Measurements from ENCODE around the gene BRAT1.
"Not testable (repeated sequence)": the region's sequence is repeated elsewhere in the genome, so short reads cannot be mapped to it uniquely, and the experiment has no call there.

Gene BRAT1

DNA sequence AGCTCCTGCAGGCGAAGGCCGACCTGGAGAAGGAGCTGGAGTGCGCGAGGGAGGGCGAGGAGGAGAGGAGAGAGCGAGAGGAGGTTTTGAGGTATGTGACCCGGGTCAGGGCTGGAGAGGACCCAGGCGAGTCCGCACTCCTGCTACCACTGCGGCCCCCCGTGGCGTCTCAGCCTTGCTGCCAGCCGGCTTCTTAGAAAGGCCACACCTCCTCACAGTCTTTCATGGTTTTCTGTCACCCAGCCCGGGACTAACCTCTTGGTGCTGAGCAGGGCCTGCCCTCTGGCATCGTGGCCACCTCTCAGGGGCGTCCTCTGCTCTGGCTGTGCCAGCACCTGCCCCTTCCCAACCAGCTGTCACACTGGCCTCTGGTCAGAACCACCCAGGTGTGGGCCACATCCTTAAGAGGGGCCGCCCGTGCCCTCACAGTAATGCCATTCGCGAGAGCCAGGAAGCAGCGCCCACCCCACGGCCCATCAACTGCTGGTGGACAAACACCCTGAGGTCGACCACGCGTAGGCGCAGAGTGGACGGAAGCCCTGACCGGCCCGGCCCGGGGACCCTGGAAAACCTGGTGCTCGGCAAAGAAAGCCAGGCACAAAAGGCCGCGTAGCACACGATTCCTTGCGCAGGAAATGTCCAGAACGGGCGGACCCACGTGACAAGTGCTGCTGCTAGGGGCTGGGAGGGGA, 37.9 kb upstream of the BRAT1 start:
- TF ChIP-seq POLR2A (IDR thresholded peaks at IDR 0.05; ENCODE audit: low read length), result no peak
- no peak for TF ChIP-seq GATA1 (IDR thresholded peaks at IDR 0.05; ENCODE audit: low read depth, low read length)
- DNase-seq, result no peak

DNA sequence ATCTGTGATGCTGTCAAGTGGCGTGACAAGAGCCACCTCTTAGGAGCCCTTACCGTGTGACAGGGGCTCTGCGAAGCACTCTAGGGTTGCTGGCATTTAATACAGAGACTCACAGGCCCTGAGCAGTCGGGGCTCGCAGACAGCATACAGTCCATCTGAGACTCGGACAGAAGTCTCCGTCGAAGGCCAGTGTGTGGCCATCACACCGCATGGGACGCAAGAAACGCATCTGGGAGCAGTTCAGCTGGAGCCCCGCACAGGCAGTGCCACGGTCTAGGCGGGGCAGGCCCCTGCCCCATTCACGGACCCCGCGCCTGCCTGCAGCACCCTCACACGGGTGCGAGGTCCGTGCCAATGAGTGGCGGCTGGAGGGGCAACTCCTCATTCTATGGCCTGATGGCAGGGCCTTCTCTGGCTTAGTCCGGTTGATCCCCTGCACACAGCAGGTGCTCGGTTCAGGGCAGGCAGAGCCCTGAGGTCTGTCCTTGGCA, 37.1 kb upstream of the BRAT1 start:
- no peak for TF ChIP-seq POLR2A (IDR thresholded peaks at IDR 0.05; ENCODE audit: low read length)
- no peak for TF ChIP-seq GATA1 (IDR thresholded peaks at IDR 0.05; ENCODE audit: low read depth, low read length)

DNA sequence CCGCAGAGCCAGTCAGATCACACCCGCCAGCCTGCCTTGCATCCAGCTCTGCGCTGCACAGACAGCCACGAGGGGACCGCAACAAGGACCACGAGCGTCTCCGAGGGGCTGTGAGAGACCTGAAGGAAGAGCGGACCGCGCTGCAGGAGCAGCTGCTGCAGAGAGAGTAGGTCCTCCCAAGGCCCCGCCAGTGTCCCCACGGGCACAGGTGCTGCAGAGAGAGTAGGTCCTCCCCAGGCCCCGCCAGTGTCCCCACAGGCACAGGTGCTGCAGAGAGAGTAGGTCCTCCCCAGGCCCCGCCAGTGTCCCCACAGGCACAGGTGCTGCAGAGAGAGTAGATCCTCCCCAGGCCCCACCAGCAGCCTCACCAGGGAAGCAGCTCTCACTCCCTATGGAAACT, 34.6 kb upstream of the BRAT1 start:
- DNase-seq, result not testable (repeated sequence)

More for the DNA sequence above, 37.1 kb upstream of the BRAT1 start:
- DNase-seq, result no peak

DNA sequence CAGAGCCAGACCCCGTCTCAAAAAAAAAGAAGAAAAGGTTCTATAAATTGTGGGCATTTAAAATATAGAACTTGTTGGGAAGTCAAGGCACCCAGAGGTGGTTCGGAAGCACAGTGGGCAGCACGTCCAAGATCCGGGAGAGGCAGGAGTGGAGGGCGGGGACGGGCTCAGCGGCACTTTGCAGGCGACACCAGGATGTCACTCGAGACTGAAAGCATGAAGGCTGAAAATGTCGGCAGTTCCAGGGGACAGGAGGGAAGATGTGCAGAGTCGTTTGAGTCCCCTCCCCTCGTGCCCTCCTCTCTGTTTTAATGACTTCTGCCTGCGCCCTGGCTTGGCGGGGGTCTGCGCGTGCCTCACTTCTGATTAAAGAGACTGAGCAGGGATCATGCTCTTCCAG, 34.0 kb upstream of the BRAT1 start:
- no peak for DNase-seq

DNA sequence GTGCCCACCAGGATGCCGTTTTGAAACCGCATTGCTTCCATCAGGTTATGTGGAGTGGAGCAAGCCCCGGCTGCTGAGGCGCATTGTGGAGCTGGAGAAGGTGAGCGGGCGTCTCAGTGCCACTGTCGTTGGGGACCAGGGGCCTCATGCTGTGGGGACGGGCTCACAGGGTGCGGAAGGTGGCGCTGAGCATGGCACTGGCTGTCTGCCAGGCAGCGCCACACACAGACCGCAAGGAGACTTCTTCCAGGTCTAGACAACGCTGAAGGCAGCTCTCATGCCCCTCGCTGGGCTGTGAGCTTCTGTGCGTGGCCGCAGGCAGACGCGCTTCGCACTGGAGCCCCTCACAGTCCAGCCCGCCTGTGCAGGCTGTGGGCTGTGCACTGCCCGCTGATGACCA, 32.5 kb upstream of the BRAT1 start:
- no peak for TF ChIP-seq POLR2A (IDR thresholded peaks at IDR 0.05; ENCODE audit: low read length)
- no peak for TF ChIP-seq GATA1 (IDR thresholded peaks at IDR 0.05; ENCODE audit: low read depth, low read length)
- DNase-seq, result no peak

More for the DNA sequence above, 34.0 kb upstream of the BRAT1 start:
- TF ChIP-seq POLR2A (IDR thresholded peaks at IDR 0.05; ENCODE audit: low read length) (no peak), GATA1 (IDR thresholded peaks at IDR 0.05; ENCODE audit: low read depth, low read length) (no peak)

DNA sequence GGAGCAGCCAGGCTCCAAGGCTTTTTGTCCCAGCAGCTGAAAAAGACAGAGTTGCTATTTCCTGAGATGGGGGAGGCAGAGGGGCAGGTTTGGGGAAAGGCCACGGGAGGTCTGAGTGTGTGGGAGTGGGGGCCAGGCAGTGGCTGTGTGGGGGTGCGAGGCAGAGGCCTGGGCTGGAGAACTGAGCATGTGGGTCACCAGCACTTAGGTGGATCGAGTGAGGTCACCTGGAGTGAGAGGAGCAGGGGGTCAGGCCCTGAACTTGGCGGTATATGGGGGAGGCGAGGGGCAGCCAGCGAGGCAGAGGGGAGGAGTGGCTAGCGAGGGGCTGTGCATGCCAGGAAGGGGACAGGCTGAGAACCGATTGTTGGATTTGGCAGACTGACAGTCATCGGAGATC, 31.8 kb upstream of the BRAT1 start:
- no peak for DNase-seq
- no peak for TF ChIP-seq POLR2A (IDR thresholded peaks at IDR 0.05; ENCODE audit: low read length)
- no peak for TF ChIP-seq GATA1 (IDR thresholded peaks at IDR 0.05; ENCODE audit: low read depth, low read length)

DNA sequence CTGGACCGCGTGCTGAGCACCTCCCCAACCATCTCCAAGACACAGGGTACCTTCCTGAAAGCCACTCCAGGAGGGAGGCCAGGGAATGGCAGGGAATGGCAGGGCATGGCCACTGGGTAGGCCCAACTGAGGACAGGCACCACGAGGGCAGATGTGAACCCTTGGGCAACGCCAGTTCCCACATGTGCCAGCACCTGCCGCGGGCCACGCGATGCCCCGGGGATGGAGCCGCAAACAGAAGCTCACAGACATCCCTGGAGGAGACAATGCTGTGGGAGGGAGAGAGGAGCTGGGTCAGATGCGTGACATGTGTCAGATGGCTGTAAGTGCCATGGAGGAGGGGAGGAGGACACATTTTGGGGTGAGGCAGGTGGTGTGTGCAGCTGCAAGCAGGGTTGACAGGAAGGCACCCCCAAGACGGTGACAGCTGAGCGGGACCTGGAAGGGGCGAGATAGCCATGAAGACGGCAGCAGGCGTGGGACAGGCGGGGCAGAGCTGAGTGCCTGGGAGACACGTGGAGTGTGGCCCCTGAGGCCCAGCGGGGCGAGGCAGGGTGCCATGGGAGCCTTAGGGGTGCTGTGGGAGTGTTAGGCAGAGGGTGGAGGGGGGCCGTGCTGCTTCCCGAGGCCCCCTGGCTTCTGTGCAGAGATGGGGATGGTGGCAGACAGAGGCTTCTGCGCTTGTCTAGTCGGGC, 31.1 kb upstream of the BRAT1 start:
- no peak for DNase-seq
- TF ChIP-seq POLR2A (IDR thresholded peaks at IDR 0.05; ENCODE audit: low read length) (no peak), GATA1 (IDR thresholded peaks at IDR 0.05; ENCODE audit: low read depth, low read length) (no peak)

DNA sequence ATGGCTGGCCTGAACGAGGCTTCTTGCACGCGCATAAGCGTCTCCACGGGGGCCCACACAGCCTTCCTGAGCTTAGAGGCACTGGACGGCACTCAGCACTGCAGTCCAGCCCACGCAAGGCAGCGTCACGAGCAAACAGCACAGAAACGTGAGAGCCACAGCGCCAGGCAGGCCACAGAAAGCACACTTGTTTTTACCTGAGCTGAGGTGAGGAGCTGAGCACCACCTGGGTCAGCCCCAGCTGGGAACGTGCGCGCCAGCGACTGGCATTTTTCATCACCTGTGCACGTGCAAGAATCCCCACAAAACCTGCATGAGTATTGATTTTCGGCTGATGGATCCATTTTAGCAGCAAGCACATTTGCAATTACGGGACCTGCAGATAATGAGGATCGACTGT, 30.1 kb upstream of the BRAT1 start:
- TF ChIP-seq GATA1 (IDR thresholded peaks at IDR 0.05; ENCODE audit: low read depth, low read length) (no peak), POLR2A (IDR thresholded peaks at IDR 0.05; ENCODE audit: low read length) (no peak)
- DNase-seq, result no peak

DNA sequence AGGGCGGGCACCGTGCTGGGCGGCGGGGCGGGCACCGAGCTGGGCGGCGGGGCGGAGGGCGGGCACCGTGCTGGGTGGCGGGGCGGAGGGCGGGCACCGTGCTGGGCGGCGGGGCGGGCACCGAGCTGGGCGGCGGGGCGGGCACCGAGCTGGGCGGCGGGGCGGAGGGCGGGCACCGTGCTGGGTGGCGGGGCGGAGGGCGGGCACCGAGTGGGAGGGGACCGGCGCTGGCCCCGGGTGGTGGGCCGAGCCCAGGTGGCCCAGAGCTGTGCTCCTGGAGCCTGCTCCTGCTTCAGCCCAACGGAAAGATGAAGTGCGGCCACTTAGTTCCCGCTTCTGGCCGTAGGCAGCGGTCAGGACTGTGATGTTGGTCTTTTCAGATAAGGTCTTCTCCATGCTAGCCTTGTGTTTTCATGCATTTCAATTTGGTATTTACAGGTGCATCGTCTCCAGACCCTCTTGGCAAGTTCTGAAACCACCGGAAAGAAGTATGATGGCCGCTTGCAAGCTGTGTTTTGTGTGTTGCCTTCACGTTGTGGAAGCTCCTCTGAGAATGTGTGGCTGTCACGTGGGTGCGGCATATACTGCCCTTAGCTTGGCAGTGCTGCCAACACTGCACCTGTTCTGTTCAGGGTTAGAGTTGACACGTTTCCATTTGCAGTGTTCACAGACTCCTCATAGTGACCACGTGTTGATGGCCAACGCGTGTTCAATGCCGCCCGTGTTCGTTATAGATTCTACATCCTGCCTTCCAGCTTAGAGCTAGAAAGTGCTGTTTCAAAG, 28.7 kb upstream of the BRAT1 start:
- no peak for TF ChIP-seq POLR2A (IDR thresholded peaks at IDR 0.05; ENCODE audit: low read length)
- no peak for TF ChIP-seq GATA1 (IDR thresholded peaks at IDR 0.05; ENCODE audit: low read depth, low read length)
- DNase-seq, result no peak

DNA sequence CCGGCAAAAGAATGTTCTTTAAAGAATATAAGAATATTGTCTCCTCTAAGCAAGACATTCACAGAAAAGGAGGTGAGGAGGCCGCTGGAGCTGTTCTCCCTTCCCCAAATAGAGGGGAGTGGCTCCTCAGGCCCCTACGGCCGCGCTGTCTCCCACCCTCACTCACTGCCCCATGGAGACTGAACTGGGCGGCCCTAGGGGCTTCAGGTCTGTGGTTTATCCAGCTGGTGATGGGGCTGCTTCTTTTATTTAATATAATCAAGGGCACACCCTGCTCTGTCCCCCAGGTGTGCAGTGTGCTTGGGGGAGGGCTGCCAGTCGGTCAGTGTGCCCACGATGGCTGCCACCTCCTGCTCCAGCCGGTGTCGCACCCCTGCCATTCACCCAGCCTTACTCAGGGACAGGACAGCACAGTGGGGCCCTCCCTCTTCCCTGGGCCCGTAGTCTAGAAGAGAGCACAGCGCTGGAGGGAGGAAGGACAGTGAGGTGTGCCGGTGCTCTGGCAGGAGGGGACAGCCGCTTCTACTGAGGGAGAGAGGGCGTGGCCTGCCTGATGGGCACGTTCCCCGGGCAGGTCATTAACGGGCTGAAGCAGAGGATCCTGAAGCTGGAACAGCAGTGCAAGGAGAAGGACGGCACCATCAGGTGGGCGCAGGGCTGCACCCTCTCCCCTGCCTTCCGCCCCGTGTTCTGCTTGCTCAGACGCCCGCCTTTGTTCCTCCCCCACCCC, 26.8 kb upstream of the BRAT1 start:
- TF ChIP-seq GATA1 (IDR thresholded peaks at IDR 0.05; ENCODE audit: low read depth, low read length) (no peak), POLR2A (IDR thresholded peaks at IDR 0.05; ENCODE audit: low read length) (no peak)
- no peak for DNase-seq

DNA sequence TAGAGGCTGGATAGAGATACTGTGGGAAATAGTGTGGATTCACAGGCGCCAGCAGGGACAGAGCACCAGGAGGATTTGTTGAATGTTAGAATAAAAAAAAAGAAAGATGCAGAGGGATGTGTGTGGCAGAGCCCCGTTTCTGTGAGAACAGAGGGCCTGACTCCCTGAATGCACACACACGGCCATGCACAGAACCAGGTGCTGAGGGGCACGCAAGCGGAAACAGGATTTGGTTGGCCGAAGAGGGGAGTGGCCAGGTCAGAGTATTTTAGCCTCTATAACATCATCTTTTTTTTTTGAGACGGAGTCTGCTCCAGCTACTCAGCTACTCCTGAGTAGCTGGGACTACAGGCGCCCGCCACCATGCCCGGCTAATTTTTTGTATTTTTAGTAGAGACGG, 25.3 kb upstream of the BRAT1 start:
- TF ChIP-seq POLR2A (IDR thresholded peaks at IDR 0.05; ENCODE audit: low read length) (no peak), GATA1 (IDR thresholded peaks at IDR 0.05; ENCODE audit: low read depth, low read length) (no peak)
- DNase-seq, result no peak

DNA sequence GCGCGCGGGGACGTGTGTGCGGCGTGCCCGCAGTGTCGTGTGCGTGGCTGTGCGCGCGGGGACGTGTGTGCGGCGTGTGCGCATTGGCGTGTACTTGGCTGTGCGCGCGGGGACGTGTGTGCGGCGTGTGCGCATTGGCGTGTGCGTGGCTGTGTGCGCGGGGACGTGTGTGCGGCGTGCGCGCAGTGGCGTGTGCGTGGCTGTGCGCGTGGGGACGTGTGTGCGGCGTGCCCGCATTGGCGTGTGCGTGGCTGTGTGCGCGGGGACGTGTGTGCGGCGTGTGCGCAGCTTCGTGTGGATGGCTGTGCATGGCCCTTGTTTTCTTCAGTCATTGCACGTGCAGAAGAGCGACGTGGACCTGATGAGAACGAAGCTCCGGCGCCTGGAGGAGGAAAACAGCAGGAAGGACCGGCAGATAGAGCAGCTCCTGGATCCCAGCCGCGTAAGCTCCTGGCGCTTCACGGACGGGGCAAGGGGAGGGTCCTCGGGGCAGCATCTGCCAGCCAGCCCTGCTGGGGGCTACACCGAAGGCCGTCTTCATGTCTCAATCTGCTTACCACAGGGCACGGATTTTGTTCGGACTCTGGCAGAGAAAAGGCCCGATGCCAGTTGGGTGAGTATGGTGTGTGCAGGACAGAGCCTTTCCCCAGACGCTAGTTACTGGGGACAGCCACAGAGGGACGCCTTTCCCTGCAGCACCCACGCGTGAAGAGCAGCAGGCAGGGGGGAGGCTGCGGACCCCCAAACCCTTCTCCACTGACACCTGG, 22.8 kb upstream of the BRAT1 start:
- no peak for DNase-seq
- TF ChIP-seq GATA1 (IDR thresholded peaks at IDR 0.05; ENCODE audit: low read depth, low read length) (no peak), POLR2A (IDR thresholded peaks at IDR 0.05; ENCODE audit: low read length) (no peak)
